OCI-LY3 (cell line): Measurements from ENCODE around the gene CNIH1.
"Not testable (repeated sequence)": the region's sequence is repeated elsewhere in the genome, so short reads cannot be mapped to it uniquely, and the experiment has no call there.

Experiments
- CTCF ChIP-seq: fragments of 200-600, 300-600 bp; sonication (generic); IDR thresholded peaks from 2 replicates; pipeline ENCODE4 v1.5.1; 2014; ENCODE audit warnings: antibody characterized with exemption, low read length, low read depth
- EZH2phosphoT487 ChIP-seq: fragments of 200-600 bp; shearing (Covaris generic); IDR thresholded peaks from 2 replicates; pipeline ENCODE4 v1.6.1; 2018; ENCODE audit warnings: antibody characterized with exemption, mixed run types, low read depth

GRCh38 chr14:54458536-54458935 is 17.4 kb upstream of the CNIH1 start:
- not testable (repeated sequence) for TF ChIP-seq CTCF, EZH2phosphoT487
